Upper lobe of right lung (tissue), 1 donor: ENCODE data around the gene CELSR1. TPM values are rescaled to one million over a fixed set of nuclear protein-coding genes. Genes with fewer than 3 reads are reported as not detected.

ENCODE experiments used
- ATAC-seq: fragments of 200-7000 bp; cut with Tn5 transposase; one replicate; pipeline ENCODE4 v1.9.1; 2020; ENCODE audit warnings: mild to moderate bottlenecking, moderate library complexity
- DNase-seq: peaks from one replicate; pipeline ENCODE4 v3.0.0-alpha.2; 2020
- H3K27ac ChIP-seq: fragments of 200-600 bp; one replicate; pipeline ENCODE4 v1.8.0; 2022
- H3K27me3 ChIP-seq: fragments of 200-600 bp; one replicate; pipeline ENCODE4 v1.8.0; 2022; ENCODE audit warnings: mild to moderate bottlenecking
- H3K36me3 ChIP-seq: fragments of 200-600 bp; one replicate; pipeline ENCODE4 v1.8.0; 2022
- H3K4me1 ChIP-seq: fragments of 200-600 bp; one replicate; pipeline ENCODE4 v1.8.0; 2022
- H3K4me3 ChIP-seq: fragments of 200-600 bp; one replicate; pipeline ENCODE4 v1.8.0; 2022; ENCODE audit warnings: mild to moderate bottlenecking
- H3K9me3 ChIP-seq: fragments of 200-600 bp; one replicate; pipeline ENCODE4 v1.8.0; 2022
- intact Hi-C: fragments of 100-400 bp; cut with DNase I; formaldehyde crosslinking; loops from one replicate; pipeline ENCODE4 v1.11.0; 2022
- total RNA-seq: library from RNA; stranded (reverse); fragmentation: NEBNext Ultra II Directional; extraction: Animal tissue kit (Norgen Biotek cat#: 25700); gene quantifications from one replicate; pipeline ENCODE4 v1.2.1, GENCODE V29; 2021
- TF ChIP-seq, protein P1 (sequence below): fragments of 200-600 bp; IDR thresholded peaks from one replicate; pipeline ENCODE4 v1.8.0; 2022; ENCODE audit warnings: antibody characterized with exemption
- donor health status: DM: no; HTN: yes; CAD: no; lungs with severe emphysema.

CELSR1 gene
- total RNA-seq, 1 donor from 2014 or later = 53.5 TPM

DNA sequence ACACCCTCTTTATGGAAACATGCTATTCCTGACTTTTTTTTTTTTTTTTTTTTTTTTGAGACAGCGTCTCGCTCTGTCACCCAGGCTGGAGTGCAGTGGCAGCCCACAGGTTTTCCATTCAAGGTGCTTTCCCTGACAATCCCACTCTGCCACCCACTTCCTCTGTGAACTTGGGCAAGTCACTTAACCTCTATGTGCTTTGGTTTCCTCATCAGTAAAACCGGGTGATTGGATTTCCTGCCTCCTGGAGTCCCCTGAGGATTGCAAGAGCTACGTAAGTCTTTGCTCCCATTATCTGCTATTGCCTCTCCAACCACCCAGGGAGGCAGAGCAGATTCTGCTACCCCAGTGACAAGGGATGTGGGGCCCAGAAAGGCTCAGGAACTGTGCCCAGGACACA lies 54.1 kb downstream of the CELSR1 start:
- DNase-seq = no peak
- H3K9me3 ChIP-seq = no peaks in the 10 kb centered on the region
- H3K4me1 ChIP-seq = peaks cover 5% of the 10 kb centered on the region
- intact Hi-C loops = no loop called here
- TF ChIP-seq, protein P1, sequence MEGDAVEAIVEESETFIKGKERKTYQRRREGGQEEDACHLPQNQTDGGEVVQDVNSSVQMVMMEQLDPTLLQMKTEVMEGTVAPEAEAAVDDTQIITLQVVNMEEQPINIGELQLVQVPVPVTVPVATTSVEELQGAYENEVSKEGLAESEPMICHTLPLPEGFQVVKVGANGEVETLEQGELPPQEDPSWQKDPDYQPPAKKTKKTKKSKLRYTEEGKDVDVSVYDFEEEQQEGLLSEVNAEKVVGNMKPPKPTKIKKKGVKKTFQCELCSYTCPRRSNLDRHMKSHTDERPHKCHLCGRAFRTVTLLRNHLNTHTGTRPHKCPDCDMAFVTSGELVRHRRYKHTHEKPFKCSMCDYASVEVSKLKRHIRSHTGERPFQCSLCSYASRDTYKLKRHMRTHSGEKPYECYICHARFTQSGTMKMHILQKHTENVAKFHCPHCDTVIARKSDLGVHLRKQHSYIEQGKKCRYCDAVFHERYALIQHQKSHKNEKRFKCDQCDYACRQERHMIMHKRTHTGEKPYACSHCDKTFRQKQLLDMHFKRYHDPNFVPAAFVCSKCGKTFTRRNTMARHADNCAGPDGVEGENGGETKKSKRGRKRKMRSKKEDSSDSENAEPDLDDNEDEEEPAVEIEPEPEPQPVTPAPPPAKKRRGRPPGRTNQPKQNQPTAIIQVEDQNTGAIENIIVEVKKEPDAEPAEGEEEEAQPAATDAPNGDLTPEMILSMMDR = no peak
- H3K36me3 ChIP-seq = no peaks in the 10 kb centered on the region
- H3K27ac ChIP-seq = no peak overlapping the region
- ATAC-seq = no peak
- no peak overlapping the region for H3K4me3 ChIP-seq
- H3K27me3 ChIP-seq = no peaks in the 10 kb centered on the region

DNA sequence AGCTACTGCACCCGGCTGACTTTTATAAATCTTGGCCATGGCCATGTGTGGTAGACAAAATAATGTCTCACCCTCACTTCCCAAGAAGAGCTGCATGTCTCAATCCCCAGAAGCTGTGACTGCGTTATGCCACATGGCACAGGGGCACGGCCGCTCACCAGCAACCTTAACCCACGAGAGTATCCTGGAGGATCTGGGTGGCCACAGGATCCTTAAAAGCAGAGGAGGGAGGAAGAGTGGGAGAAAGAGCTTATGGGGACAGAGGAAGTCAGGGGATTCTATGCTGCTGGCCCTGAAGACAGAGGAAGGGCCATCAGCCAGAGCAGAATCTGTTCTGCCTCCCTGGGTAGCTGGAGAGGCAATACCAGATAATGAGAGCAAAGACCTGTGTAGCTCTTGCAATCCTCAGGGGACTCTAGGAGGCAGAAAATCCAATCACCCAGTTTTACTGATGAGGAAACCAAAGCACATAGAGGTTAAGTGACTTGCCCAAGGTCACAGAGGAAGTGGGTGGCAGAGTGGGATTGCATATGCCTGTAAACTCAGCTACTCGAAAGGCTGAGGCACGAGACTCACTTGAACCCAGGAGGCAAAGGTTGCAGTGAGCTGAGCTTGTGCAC lies 55.3 kb downstream of the CELSR1 start:
- DNase-seq (no peak), ATAC-seq (no peak)
- Histone ChIP-seq H3K27me3 (no peaks in the 10 kb centered on the region), H3K27ac (no peak overlapping the region), H3K4me3 (no peak overlapping the region), H3K4me1 (peaks cover 5% of the 10 kb centered on the region), H3K9me3 (no peaks in the 10 kb centered on the region), H3K36me3 (no peaks in the 10 kb centered on the region)
- TF ChIP-seq, protein P1 = no peak
- intact Hi-C loops = no loop called here

DNA sequence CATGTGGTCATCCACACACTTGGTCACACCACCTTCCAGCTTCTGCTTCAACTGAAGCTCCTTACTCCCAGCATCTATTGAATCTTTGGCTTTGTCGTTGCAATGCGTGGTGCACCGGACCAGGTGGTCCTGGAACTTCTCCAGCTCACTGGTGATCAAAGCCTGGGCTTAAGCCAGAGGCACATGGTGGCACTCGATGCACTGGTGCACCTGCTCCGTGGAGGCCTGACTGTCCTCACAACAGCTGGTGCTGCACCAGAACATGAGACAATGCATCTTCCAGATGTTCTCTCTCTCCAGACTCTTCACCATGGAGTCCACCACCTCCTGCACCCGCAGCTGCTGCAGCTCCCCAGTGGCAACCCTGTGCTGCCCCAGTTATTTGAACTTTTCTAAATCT lies 56.0 kb downstream of the CELSR1 start:
- H3K36me3 ChIP-seq = no peaks in the 10 kb centered on the region
- ATAC-seq (no peak), DNase-seq (no peak)
- intact Hi-C loops = no loop called here
- no peak overlapping the region for H3K27ac ChIP-seq
- no peak overlapping the region for H3K4me3 ChIP-seq
- H3K4me1 ChIP-seq = peaks cover 5% of the 10 kb centered on the region
- no peaks in the 10 kb centered on the region for H3K27me3 ChIP-seq
- TF ChIP-seq, protein P1 = no peak
- H3K9me3 ChIP-seq = no peaks in the 10 kb centered on the region

DNA sequence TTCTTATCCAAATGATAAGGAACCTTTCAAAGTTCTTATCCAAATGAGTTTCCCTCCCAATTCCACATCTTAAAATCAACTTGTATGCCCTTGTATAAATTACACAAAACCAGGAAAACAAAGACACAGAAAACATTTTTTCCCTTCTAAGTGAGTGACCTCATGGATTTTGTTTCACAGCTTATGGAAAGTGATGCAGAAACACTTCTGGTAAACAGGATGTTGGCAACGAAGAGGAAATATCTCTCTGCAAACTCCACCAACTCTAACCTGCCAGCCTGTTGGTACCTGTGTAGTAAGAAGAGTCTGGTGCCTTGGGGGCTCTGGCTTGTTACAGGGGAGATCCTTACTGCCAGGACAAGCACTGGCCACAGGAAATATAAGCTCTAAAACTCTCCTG lies 57.0 kb downstream of the CELSR1 start:
- Histone ChIP-seq H3K36me3 (no peaks in the 10 kb centered on the region), H3K27ac (no peak overlapping the region), H3K4me3 (no peak overlapping the region), H3K4me1 (peaks cover 5% of the 10 kb centered on the region), H3K27me3 (no peaks in the 10 kb centered on the region), H3K9me3 (no peaks in the 10 kb centered on the region)
- intact Hi-C loops = no loop called here
- DNase-seq (no peak), ATAC-seq (no peak)
- TF ChIP-seq, protein P1 = no peak

DNA sequence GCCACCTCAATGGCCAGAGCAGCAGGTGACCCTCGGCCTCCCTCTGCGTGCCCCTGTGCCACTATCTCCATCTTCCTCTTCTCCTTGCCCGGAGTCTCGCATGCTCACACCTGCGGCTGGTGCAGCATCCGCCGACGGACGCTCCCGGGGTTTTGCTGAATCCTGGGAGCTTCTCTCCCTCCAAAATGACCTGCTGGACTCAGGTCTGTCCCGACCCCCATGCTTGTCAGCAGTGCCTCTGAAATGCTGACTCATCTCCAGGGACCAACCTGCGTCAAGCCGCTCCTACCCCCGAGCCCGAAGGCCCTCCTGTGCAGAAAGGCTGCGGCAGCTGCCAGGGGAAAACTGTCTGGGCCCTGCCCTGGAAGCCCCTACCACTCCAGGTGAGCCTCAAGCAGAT lies 58.4 kb downstream of the CELSR1 start:
- DNase-seq = no peak
- intact Hi-C loops = no loop called here
- no peak overlapping the region for H3K27ac ChIP-seq
- TF ChIP-seq, protein P1 = no peak
- no peak for ATAC-seq
- peaks cover under 1% of the 10 kb centered on the region for H3K4me1 ChIP-seq
- no peaks in the 10 kb centered on the region for H3K27me3 ChIP-seq
- no peaks in the 10 kb centered on the region for H3K9me3 ChIP-seq
- H3K4me3 ChIP-seq = no peak overlapping the region
- no peaks in the 10 kb centered on the region for H3K36me3 ChIP-seq

DNA sequence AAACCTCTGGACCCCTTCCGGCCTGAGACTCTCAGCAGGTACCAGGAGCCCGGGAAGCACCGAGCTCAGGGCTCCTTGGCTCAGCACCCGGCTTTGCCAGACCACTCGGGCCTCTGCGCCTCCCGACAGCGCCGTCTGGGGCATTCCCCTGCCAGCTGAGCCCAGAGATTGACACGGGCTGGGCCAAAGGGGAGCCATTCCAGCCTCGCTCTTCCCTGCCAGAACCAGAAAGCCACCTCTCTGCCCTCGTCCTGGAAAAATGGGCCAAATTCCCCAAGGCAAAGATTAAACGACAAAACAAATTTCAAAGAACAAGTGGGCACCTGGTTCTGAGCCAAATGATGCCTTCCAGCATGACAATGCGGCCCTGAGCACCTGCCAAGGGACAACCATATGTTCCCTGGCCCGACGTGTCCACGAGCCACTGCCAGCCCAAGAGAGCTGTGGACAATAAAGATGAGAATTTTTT lies 59.3 kb downstream of the CELSR1 start:
- intact Hi-C loops = no loop called here
- DNase-seq = no peak
- H3K9me3 ChIP-seq = no peaks in the 10 kb centered on the region

More for the DNA sequence above, 59.3 kb downstream of the CELSR1 start:
- Histone ChIP-seq H3K36me3 (no peaks in the 10 kb centered on the region), H3K4me1 (no peaks in the 10 kb centered on the region), H3K27me3 (no peaks in the 10 kb centered on the region), H3K4me3 (no peak overlapping the region), H3K27ac (no peak overlapping the region)
- ATAC-seq = no peak
- TF ChIP-seq, protein P1 = no peak
